Activated T-cell treated with anti-CD3 and anti-CD28 coated beads, Interleukin-2, amount 50 U/mL, for 1 hour (primary cell): Measurements from ENCODE around the gene SDF4.
"Not testable (repeated sequence)": the region's sequence is repeated elsewhere in the genome, so short reads cannot be mapped to it uniquely, and the experiment has no call there.

Experiments
- DNase-seq: peaks from one replicate; pipeline ENCODE4 v3.0.0-alpha.2; 2020

SDF4 gene

GRCh38 chr1:1196431-1197187 is 35.2 kb downstream of the SDF4 start:
- DNase-seq: peak; percentile 20

GRCh38 chr1:1195726-1196125 is 36.1 kb downstream of the SDF4 start:
- not testable (repeated sequence) for DNase-seq

DNA sequence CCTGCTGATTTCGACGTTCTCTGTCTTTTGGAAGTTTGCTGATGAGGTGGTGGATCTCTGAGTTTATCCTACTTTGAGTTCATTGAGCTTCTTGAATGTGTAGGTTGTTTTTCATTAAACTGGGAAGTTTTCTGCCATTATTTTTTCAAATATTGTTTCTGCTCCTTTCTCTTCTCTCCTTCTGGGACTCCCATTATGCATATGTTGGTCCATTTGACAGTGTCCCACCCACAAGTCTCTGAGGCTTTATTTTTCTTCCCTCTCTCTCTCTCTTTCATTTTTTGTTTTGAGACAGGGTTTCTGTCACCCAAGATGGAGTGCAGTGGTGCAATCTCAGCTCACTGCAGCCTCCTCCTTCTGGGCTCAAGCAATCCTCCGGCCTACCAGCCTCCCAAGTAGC is 37.1 kb downstream of the SDF4 start:
- no peak for DNase-seq

DNA sequence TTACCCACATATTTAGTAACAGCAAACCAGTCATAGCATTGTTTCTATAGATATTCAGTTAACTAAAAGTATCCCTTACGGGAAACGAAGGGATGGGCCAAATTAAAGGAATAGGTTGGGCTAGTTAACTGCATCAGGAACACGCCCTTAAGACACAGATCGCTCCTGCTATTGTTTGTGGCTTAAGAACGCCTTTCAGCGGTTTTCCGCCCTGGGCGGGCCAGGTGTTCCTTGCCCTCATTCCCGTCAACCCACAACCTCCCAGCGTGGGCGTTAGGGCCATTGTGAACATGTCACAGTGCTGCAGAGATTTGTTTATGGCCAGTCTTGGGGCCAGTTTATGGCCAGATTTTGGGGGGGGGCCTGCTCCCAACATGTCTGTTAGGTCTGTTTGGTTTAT is 40.1 kb downstream of the SDF4 start:
- DNase-seq: no peak

GRCh38 chr1:1189111-1189510 is 42.7 kb downstream of the SDF4 start:
- DNase-seq: no peak

GRCh38 chr1:1187938-1188337 is 43.9 kb downstream of the SDF4 start:
- no peak for DNase-seq

GRCh38 chr1:1185101-1185765 is 46.6 kb downstream of the SDF4 start:
- no peak for DNase-seq

DNA sequence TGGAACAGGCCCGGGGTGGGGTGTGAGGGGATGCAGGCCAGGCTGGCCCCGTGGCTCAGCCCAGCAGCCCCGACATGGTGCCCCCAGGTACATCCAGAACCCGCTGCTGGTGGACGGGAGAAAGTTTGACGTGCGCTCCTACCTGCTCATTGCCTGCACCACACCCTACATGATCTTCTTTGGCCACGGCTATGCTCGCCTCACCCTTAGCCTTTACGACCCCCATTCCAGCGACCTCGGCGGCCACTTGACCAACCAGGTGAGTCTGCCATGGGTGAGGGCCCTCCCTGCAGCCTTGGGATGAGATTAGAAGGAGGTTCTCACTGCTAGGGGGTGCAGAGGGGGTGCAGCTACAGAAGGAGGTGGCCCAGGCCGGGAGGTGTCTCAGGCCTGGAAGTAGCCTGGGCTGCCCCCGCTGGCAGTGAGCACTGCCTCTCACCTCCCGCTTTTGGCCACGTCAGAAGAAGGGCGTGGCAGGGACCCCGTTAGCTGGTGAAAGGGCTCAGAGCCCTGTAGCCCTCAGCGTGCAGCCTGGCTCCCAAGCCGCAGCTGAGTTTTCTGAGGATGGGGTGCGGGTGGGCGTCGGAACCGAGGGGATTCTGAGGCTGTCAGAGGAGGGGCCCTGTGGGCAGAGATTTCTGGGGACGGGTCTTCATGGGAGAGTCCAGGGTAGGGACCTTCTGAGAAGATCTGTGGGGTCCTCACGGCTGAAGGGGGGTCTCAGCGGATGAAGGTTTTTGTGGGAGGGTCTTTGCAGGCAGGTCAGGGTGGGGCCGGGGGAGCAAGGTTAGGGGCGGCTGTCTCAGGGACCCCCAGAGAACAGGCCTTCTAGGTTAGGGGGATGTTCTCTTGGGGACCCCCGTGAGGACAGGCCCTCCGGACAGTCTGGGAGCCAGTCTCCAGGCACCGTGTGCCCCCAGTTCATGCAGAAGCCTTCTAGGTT is 47.7 kb downstream of the SDF4 start:
- DNase-seq: no peak

GRCh38 chr1:1183221-1183747 is 48.5 kb downstream of the SDF4 start:
- DNase-seq: no peak

DNA sequence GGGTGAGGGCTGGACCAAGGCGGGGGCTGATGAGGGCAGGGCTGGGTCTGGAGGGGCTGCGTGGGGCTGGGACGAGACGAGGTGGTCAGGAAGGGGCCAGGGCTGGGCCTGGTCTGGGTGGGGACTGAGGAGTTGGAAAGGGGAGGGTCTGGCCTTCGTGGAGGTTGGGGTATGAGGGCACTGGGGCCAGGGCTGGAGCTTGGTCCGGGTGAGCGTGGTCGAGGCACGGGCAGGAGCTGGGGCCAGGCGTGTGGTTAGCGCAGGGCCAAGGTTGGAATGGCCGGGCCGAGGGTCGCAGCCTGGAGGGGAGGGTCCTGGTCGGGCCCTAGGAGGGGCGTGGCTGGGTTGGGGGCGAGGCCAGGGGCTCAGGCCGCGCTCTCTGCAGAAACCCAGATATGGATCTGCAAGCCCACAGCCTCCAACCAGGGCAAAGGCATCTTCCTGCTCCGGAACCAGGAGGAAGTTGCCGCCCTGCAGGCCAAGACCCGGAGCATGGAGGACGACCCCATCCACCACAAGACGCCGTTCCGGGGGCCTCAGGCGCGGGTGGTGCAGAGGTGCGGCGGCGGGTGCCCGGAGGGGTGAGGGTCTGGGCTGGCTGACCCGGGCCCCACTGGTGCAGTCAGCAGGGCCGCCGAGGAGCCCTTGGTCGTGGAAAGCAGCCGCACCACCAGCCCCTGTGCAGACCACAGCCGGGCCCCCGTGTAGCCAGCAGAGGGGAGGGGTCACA is 49.1 kb downstream of the SDF4 start:
- DNase-seq: no peak

- DNase-seq: no peak
Measured at GRCh38 chr1:1181938-1182410, 49.8 kb downstream of the SDF4 start.

- no peak for DNase-seq
Measured at GRCh38 chr1:1181129-1181937, 50.5 kb downstream of the SDF4 start.

DNA sequence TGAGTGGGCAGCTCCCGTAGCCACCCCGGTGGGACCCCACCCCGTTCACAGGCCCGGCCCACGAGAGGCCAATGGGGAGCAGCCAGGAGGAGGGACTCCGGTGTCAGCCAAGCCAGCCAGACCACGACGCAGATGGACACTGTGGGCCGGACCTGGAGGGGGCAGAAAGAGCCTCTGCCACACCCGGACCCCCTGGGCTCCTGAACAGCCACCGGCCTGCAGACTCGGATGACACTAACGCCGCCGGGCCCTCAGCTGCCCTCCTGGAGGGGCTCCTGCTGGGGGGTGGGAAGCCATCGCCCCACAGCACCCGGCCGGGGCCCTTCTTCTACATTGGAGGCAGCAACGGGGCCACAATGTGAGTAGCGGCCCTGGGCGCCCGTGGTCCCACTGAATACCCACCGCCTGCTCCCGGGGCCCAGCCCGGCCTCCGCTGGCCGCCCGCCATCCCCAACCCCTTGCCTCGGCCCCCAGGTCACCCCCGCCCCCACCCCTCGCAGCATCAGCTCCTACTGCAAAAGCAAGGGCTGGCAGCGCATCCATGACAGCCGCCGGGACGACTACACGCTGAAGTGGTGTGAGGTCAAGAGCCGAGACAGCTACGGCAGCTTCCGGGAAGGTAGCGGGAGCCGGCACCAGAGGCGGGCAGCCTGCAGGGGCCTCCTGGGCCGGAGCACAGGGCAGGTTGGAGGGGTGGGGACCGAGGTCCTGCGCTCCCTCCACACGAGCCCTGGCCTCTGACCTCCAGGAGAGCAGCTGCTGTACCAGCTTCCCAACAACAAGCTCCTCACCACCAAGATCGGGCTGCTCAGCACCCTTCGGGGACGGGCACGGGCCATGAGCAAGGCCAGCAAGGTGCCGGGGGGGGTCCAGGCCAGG is 51.6 kb downstream of the SDF4 start:
- DNase-seq: no peak

DNA sequence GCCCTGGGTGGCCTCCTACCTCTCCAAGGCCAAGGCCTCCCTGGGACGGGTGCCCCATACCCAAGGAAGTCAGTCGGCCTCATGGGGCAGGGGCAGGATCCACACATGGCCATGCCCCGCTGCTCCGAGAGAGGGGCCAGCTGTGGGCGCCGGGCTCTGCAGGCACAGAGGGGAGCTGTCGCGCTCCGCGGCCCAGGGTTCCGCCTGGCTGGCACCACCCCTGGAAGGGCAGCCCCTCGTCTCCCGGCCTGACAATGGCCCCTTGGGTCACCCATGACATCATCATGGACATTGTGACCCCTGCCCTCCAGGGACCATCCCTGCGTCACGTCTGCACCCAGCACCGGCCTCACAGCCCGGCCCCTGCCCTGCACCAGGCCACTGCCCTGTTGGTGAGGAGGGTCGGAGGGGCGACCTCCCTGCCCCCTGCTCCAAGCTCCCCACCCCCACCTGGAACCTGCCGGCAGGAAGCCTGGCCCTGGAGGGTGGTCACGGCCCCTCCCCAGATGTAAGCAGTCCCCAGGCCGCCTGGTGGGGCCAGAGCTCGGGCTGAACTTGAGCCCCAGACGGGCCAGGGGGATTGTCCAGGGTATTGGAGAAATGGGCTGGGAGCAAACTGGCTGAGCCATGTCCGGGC is 52.3 kb downstream of the SDF4 start:
- DNase-seq: no peak

DNA sequence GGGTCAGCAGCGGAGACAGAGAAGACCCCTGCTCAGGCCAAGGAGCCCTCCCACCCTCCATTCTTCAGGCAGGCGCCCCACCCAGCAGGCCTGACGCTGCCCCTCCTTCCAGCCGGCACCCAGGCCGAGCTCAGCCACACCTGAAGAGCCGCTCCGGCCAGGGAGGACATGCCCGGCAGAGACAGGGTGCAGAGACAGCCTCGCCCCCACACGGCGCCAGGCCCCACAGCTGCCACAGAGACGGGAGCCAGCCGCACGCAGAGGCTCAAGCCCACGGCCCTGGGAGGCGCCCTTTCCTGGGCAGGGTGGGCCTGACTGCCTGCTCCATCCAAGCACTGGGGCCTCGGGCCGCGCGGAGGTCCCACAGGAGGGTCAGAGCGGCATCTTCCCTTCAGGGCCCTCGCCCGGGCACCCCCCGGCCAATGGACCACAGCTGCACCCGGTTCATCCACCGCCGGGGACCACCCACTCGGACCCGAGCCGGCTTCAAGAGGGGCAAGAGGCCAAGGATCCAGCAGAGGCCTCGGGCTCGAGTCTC is 52.9 kb downstream of the SDF4 start:
- DNase-seq: no peak

GRCh38 chr1:1177452-1178206 is 54.2 kb downstream of the SDF4 start:
- no peak for DNase-seq

GRCh38 chr1:1176931-1177330 is 54.9 kb downstream of the SDF4 start:
- DNase-seq: no peak

DNA sequence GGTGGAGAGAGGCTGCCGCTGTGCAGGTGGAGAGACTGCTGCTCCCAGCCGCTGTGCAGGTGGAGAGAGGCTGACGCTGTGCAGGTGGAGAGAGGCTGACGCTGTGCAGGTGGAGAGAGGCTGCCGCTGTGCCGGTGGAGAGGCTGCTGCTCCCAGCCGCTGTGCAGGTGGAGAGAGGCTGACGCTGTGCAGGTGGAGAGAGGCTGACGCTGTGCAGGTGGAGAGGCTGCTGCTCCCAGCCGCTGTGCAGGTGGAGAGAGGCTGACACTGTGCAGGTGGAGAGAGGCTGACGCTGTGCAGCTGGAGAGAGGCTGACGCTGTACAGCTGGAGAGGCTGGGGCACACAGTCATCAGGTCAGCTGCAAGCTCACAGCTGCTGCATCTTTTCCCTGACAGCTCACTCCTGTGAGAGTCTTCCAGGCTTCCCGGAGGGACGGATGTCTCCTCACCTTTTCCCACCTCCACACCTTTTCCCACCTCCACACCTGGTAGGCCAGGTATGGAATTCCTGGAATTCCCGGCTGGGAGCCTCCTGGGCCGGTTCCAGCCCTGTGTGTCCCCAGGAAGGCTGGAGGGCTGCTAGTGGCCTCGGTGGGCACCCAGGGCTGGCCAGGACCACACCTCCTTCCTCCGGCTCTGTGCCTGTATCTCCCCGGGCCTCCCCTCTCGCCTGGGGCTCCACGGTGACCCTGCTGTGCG is 55.6 kb downstream of the SDF4 start:
- not testable (repeated sequence) for DNase-seq
